K562 (cell line): Measurements from ENCODE around the gene MID1IP1. TPM values are rescaled to one million over a fixed set of nuclear protein-coding genes. Genes with fewer than 3 reads are reported as not detected.

ENCODE experiments used
- BDP1 ChIP-seq: IDR thresholded peaks from 3 replicates; pipeline ENCODE4 v1.6.1; 2011; ENCODE audit not compliant: insufficient read length, insufficient read depth
- CBX2 ChIP-seq: fragments of 200-600 bp; sonication (generic); IDR thresholded peaks from one replicate; pipeline ENCODE4 v1.6.1; 2012; ENCODE audit warnings: mild to moderate bottlenecking, low read length, inconsistent platforms; ENCODE audit not compliant: insufficient read depth, poor library complexity, severe bottlenecking
- CTBP1 ChIP-seq: fragments of 450-650 bp; IDR thresholded peaks from 2 replicates; pipeline ENCODE4 v1.6.1; 2016; ENCODE audit warnings: borderline replicate concordance
- EP400 ChIP-seq: fragments of 450-650 bp; IDR thresholded peaks from 2 replicates; pipeline ENCODE4 v1.6.1; 2017; ENCODE audit warnings: antibody characterized with exemption, mild to moderate bottlenecking, moderate library complexity
- HSF4 ChIP-seq: fragments of 250-450 bp; sonication (Bioruptor Pico); IDR thresholded peaks from 2 replicates; pipeline ENCODE4 v2.1.2; 2022; ENCODE audit warnings: mild to moderate bottlenecking, moderate library complexity, borderline replicate concordance
- KLF13 ChIP-seq: fragments of 450-650 bp; IDR thresholded peaks from 2 replicates; pipeline ENCODE4 v1.6.1; 2016; ENCODE audit warnings: missing genetic modification characterization, low read depth, mild to moderate bottlenecking, missing compliant biosample characterization, moderate library complexity, borderline replicate concordance
- MECOM ChIP-seq: fragments of 250-450 bp; sonication (Bioruptor Pico); IDR thresholded peaks from 2 replicates; pipeline ENCODE4 v1.8.0; 2022; ENCODE audit warnings: inconsistent platforms
- NR2C1 ChIP-seq, 2 experiments: fragments of 450-650 bp; IDR thresholded peaks; 2 replicates each; pipeline ENCODE4 v1.6.1; 2017; ENCODE audit warnings: mild to moderate bottlenecking in 2 of 2, antibody characterized with exemption in 1 of 2, inconsistent platforms in 1 of 2, missing compliant biosample characterization in 1 of 2, missing genetic modification characterization in 1 of 2
- NR2C2 ChIP-seq, 2 experiments: fragments of 200-800 bp in 1 of 2; sonication (Bioruptor generic) in 1 of 2; sonication (generic) in 1 of 2; formaldehyde crosslinking in 1 of 2; IDR thresholded peaks; 2 replicates each; pipeline versions ENCODE4 v1.6.1 to v1.8.0; 2016 to 2022; ENCODE audit warnings: mild to moderate bottlenecking in 1 of 2, missing compliant biosample characterization in 1 of 2, missing genetic modification characterization in 1 of 2, missing genetic modification reagents in 1 of 2
- PPARD ChIP-seq: fragments of 250-450 bp; sonication (Bioruptor Pico); IDR thresholded peaks from 2 replicates; pipeline ENCODE4 v1.8.0; 2022; ENCODE audit warnings: inconsistent platforms, mild to moderate bottlenecking, moderate library complexity
- STAG1 ChIP-seq: sonication (generic); formaldehyde crosslinking; IDR thresholded peaks from 2 replicates; pipeline ENCODE4 v1.5.0; 2020; ENCODE audit warnings: missing genetic modification reagents, borderline replicate concordance
- ZNF589 ChIP-seq: fragments of 200-800 bp; sonication (Bioruptor generic); IDR thresholded peaks from 2 replicates; pipeline ENCODE4 v1.6.1; 2016; ENCODE audit warnings: low read depth, missing genetic modification characterization, missing compliant biosample characterization
- polyA plus RNA-seq, 8 experiments: library from polyadenylated mRNA; depleted of rRNA in 4 of 8; stranded (reverse) in 5 of 8; unstranded in 3 of 8; fragments of >200 nt; fragmentation: Nextera tagmentation in 2 of 8; fragmentation: Illumina TruSeq in 1 of 8; extraction: Ambion mirVana in 2 of 8; extraction: Trizol in 1 of 8; gene quantifications; 2 replicates each; pipeline versions ENCODE4 v1.2.1 to v1.2.3, GENCODE V29; 2011 to 2014; ENCODE audit warnings: inconsistent platforms in 1 of 8, missing spikeins in 1 of 8
- total RNA-seq, 7 experiments: library from RNA; depleted of rRNA in 6 of 7; stranded (reverse); fragments of >200 nt in 6 of 7; fragmentation: Illumina TruSeq in 2 of 7; extraction: Trizol in 2 of 7; gene quantifications; 2 replicates each; pipeline versions ENCODE4 v1.2.1 to v1.2.3, GENCODE V29; 2011 to 2021; ENCODE audit warnings: low replicate concordance in 1 of 7
- TF ChIP-seq, protein P1 (sequence below), 2 experiments: fragments of 450-650 bp in 1 of 2; sonication (generic) in 1 of 2; formaldehyde crosslinking in 1 of 2; IDR thresholded peaks; 2 replicates each; pipeline versions ENCODE4 v1.7.1 to v1.9.0; 2016 to 2022; ENCODE audit warnings: inconsistent platforms in 1 of 2, mild to moderate bottlenecking in 1 of 2, missing genetic modification reagents in 1 of 2
- TF ChIP-seq, protein P2 (sequence below), 2 experiments: fragments of 450-650 bp in 1 of 2; sonication (generic) in 1 of 2; formaldehyde crosslinking; conservative IDR thresholded peaks; 2 replicates each; pipeline versions ENCODE4 v1.4.0 to v1.8.1; 2020 to 2022; ENCODE audit warnings: mild to moderate bottlenecking in 1 of 2, missing genetic modification reagents in 1 of 2

Gene MID1IP1
- total and polyA plus RNA-seq, 9 of the 15 experiments (the other 6 are each of a cell fraction or from before 2014, with no cell fraction given), result 0.51 to 102 (median 27.5) TPM

DNA sequence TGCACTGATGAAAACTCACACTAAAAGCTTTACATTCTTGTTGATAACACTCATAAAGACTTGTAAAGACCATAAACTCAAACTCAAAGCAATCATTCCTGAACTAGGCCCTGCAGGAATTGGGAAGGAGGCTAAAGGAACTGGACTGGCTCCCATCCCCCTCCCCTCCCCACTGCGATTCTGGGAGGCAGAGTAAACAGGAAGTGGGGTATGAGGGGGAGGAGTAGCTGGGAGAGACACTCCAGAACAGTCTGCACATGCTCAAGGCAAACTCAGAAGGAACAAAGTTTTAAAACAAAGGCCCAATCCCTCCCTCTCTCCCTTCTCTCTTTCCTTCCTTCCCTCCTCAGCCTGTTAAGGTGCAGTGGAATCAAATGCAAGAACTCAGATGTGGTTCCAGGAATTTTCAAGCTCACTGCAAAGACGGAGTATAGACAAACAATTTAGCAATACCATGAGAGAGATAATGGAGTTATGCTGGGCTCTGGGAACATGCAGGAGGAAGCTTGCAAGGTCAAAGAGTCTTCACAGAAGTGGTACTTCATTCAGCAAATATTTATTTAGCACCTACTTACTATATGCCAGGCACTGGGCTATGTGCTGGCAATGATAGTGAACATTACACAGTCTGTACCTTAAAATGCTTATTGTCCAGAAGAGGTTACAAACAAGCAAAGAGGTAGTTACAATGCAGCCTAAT is 15.9 kb downstream of the MID1IP1 start (continued):
- TF ChIP-seq, protein P1, sequence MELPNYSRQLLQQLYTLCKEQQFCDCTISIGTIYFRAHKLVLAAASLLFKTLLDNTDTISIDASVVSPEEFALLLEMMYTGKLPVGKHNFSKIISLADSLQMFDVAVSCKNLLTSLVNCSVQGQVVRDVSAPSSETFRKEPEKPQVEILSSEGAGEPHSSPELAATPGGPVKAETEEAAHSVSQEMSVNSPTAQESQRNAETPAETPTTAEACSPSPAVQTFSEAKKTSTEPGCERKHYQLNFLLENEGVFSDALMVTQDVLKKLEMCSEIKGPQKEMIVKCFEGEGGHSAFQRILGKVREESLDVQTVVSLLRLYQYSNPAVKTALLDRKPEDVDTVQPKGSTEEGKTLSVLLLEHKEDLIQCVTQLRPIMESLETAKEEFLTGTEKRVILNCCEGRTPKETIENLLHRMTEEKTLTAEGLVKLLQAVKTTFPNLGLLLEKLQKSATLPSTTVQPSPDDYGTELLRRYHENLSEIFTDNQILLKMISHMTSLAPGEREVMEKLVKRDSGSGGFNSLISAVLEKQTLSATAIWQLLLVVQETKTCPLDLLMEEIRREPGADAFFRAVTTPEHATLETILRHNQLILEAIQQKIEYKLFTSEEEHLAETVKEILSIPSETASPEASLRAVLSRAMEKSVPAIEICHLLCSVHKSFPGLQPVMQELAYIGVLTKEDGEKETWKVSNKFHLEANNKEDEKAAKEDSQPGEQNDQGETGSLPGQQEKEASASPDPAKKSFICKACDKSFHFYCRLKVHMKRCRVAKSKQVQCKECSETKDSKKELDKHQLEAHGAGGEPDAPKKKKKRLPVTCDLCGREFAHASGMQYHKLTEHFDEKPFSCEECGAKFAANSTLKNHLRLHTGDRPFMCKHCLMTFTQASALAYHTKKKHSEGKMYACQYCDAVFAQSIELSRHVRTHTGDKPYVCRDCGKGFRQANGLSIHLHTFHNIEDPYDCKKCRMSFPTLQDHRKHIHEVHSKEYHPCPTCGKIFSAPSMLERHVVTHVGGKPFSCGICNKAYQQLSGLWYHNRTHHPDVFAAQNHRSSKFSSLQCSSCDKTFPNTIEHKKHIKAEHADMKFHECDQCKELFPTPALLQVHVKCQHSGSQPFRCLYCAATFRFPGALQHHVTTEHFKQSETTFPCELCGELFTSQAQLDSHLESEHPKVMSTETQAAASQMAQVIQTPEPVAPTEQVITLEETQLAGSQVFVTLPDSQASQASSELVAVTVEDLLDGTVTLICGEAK (IDR thresholded peaks at IDR 0.05), result peak; percentile 45; the same call in 1 of the 2 replicates
- TF ChIP-seq, protein P1 (CRISPR knock-in tag; IDR thresholded peaks at IDR 0.05), result no peak
- TF ChIP-seq EP400 (peak; percentile 22; the same call in 1 of the 2 replicates), NR2C1 (IDR thresholded peaks at IDR 0.05) (no peak), NR2C1 (tag; IDR thresholded peaks at IDR 0.05) (0 out of 2 replicates have a peak, but pooled peaks have one; percentile 32), MECOM (CRISPR knock-in tag) (no peak), BDP1 (no peak), HSF4 (CRISPR knock-in tag) (no peak), KLF13 (tag) (no peak), NR2C2 (CRISPR knock-in tag; IDR thresholded peaks at IDR 0.05) (no peak), NR2C2 (tag; IDR thresholded peaks at IDR 0.05) (peak; percentile 53), STAG1 (no peak), CTBP1 (no peak), CBX2 (no peak), PPARD (CRISPR knock-in tag) (no peak), ZNF589 (CRISPR knock-in tag) (peak; percentile 27; the same call in 1 of the 2 replicates)
- TF ChIP-seq, protein P2, sequence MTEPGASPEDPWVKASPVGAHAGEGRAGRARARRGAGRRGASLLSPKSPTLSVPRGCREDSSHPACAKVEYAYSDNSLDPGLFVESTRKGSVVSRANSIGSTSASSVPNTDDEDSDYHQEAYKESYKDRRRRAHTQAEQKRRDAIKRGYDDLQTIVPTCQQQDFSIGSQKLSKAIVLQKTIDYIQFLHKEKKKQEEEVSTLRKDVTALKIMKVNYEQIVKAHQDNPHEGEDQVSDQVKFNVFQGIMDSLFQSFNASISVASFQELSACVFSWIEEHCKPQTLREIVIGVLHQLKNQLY (CRISPR knock-in tag; conservative IDR thresholded peaks at IDR 0.05), result no peak
